Glomerular visceral epithelial cell (primary cell): ENCODE results near the gene RBM20.
"Not testable (repeated sequence)": the region's sequence is repeated elsewhere in the genome, so short reads cannot be mapped to it uniquely, and the experiment has no call there.

Source experiments
- DNase-seq: peaks from one replicate; pipeline ENCODE4 v3.0.0-alpha.2; 2016; ENCODE audit errors: extremely low spot score

Gene RBM20

DNA sequence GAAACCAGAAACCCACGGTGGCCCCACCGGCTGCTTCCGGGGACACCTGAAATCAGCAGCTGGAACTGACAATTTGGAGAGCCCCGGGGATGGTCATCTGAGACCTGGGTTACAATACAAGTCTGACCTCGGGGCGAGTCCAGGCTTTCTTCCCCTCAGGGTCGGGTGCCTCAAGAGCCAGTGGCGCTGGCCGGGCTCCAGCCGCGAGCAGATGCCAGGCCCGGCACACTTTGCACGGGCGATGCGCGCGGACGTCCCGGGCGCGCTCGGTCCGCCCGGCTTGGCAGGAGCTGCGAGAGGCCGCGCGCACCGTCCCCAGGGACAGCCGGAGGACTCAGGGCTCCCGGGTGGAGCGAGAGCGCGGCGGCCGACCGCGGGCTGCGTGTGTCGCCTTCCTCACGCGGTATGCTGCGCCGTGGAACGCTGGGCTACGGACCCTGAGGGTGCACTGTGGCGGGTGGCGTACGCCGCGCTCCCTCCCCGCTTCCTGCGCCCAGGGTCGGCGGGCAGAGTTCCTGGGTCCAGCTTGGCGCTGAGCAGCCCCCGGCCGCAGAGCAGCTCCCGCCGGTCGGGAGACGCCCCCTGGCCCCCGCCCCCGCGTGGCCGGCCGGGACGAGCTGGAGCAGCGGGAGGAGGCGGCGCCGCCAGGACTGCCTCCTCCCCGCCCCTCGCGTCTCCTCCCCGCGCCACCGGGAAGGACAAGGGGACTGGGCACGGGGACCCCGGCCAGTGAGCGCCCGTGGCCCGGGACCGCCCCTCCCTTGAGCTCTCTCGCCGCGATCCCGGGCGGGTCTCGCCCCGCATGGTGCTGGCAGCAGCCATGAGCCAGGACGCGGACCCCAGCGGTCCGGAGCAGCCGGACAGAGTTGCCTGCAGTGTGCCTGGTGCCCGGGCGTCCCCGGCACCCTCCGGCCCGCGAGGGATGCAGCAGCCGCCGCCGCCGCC, at the start of gene RBM20:
Gene RBM20 (plus strand): TSS at position 684 of the 945 bp plus-strand sequence. CDS start 119 bp downstream, at position 803.
- peak; percentile 19 for DNase-seq

DNA sequence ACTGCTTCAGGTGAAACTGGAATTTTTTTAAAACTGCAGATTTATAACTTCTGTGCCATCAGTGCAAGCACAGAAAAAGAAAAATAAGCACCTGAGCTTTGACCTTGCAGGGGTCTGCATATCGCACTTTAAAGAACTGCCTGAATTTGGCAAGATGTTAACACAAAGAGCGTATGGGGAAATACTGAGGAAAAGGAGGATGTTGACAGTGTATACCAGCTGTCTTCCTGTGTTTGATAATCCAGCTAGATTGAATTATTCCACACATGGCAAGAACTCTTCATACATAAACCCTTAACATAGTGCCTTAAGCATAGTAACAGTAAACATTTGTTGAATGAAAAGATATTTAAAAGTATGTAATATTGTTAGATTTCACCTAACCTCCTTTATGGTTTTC, 46.7 kb upstream of the RBM20 start:
- no peak for DNase-seq

DNA sequence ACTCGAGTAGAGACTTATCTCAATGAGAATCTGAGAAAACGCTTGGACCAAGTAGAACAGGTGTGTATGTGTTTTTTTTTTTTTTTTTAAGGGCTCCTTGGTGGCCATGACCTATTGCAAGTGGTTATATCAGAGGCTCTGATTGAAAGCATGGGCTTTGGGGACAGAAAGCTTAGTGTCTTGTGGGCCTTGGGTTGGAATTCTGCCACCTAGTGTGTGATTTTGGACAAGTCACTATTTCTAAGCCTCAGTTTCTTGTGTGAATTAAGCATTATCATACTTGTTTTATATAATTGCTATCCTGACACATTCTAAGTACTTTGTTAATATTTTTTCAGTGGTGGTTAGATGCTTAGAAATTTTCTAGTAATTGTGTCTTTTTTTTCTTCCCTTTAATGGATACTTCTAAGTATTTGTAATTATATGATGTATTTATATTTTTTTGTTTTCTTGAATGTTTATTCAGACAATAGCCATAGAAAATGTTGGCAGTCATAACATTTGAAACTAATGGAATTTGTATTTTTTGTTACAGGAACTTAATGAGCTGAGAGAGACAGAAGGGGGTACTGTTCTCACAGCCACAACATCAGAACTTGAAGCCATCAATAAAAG, 43.5 kb upstream of the RBM20 start:
- peak; percentile 66 for DNase-seq

DNA sequence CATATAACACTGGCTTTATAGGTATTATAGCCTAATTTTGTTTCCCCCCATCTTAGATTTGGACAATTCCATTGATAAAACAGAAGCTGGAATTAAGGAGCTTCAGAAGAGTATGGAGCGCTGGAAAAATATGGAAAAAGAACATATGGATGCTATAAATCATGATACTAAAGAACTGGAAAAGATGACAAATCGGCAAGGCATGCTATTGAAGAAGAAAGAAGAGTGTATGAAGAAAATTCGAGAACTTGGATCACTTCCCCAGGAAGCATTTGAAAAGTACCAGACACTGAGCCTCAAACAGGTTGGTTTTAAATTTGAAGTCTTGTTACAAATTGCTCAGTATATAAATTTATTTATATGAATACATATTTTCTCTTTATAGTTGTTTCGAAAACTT, 42.6 kb upstream of the RBM20 start:
- no peak for DNase-seq

DNA sequence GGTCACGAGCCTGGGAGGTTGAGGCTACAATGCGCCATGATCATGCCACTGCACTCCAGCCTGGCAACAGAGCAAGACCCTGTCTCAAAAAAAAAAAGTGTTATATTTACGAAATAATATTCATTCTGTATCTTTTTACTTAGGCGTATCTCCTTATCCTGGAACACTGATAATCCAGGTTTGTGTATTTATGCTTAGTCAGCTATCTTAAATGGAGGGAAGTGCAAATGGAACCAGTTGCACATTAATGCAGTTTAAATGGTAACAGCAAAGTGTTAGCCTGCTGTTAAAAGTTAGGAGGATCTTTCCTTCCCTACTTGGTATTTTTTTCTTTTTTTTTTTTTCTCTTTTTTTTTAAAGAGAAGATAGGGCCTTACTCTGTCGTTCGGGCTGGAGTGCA, 36.0 kb upstream of the RBM20 start:
- no peak for DNase-seq

DNA sequence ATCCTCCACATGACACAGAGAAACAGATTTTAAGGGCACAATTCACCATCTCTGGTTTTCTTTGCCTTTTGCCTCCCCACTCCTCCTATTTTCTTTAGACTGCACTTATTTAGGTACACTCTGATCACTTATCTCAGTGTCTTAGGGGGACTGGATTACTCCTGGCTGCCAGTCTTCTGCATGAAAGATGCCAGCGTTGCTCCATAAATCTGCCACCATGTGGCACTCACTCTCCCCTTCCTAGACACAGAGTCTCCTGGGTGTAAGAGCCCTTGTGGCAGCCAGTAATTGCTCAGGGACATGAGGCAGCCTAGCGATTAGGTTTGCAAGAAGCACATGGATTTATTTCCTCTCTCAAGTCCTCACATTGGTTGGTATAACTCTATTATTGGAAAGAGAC, 34.5 kb upstream of the RBM20 start:
- DNase-seq: peak; percentile 16

DNA sequence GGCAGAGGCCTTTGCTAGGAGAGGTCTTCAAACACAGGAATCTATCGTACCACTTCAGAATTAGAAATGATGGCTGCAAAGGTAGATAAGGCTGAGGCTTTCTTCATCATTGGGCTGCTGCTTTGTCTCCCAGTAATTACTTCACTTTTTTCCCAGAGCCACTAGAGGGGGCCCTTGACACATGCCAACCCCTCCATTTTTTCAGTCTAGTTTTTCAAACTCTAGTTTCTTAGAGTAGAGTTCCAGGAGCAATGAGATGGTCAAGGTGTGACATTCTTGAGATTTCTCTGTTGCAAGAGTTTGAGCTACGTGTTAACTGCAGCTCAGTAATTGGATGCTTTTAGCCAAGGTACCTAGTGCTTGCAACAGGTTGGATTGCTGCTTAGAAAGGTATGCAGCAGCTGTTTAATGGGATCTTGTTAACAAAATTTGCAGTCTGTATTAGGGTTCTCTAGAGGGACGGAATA, 33.8 kb upstream of the RBM20 start:
- DNase-seq: peak; percentile 63

DNA sequence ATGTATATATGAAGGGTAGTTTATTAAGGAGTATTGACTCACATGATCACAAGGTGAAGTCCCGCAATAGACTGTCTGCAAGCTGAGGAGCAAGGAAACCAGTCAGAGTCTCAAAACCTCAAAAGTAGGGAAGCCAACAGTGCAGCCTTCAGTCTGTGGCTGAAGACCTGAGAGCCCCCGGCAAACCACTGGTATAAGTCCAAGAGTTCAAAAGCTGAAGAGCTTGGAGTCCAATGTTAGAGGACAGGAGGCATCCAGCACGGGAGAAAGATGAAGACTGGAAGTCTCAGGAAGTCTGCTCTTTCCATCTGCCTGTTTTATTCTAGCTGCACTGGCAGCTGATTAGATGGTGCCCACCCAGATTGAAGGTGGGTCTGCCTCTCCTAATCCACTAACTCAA, 33.4 kb upstream of the RBM20 start:
- DNase-seq: not testable (repeated sequence)

DNA sequence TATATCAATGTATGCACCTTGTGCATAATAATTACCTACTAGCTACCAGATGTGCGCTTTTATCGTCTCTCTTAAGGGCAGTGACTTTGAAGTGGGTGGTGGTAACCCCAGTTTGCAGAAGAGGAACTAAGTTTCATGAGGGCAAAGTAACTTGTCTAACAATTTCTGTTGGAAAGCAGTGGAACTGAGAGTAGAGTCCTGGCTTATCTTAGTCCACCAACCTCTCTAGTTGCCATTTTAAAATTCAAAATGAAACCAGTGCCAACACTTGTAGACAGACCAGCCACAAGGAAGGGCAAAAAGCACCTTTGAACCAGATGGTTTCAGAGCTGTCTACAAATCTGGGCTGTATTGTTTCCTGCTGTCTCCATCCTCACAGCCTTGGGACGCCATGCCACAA, 32.0 kb upstream of the RBM20 start:
- no peak for DNase-seq

DNA sequence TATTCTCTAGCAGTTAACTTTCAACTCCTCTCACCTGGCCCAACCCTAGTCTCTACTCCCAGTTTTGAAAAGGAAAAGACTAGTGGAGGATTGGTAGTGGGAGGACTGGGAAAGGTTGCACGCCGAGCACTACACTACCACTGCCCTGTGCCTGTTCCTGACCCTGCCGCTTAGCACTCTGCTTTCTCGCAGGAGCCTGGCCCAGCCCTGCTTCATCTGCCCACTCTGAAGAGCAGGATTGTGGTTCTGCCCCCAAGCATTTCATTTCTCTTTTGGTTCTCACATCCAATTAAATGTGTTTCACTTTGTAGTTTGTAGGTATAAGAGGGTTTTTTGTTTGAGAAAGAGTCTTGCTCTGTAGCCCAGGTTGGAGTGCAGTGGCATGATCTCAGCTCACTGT, 31.5 kb upstream of the RBM20 start:
- no peak for DNase-seq

DNA sequence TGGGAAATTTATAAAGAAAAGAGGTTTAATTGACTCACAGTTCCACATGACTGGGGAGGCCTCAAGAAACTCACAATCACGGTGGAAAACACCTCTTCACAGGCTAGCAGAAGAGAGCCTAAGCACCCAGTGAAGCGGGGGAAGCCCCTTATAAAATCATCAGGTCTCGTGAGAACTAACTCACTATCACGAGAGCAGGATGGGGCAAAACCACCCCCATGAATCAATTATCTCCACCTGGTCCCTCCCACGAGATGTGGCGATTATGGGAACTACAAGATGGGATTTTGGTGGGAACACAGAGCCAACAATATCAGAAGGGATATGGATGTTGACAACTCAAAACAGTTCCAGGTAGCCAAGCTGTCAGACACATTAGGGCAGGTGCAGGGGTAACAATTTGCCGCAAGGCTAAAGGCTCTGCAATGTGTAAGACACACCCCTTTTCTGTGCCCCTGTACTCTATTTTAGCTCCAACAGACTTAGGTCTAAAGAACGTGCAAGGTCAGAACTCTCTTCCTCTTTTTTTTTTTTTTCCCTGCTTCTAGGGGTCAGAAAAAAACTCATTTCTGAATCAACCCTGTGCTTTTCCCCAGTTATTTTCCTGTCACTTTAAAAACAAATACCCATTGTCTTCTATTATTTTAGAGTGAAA, 30.7 kb upstream of the RBM20 start:
- DNase-seq: no peak

DNA sequence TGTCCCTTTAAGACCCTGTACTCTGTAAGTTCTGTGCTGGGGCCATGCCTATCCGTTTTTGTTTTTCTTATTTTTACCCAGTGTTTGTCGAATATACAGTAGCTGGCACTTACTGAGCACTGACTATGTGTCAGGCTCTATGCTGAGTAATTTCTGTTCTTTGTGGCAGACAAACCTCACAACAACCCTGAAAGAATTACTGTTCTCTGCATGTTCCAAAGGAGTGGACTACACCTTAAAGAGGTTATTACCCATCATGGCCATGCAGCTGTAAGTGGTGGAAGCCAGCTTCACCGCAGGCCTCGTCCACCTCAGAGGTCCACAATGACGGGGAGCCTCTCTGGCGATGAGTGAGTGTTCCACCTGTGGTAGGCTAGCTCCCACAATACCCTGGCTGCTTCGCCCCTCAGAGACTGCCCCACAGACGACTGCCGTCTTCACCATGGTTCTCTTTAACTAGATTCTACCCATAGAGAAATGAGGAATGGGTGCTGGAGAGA, 30.1 kb upstream of the RBM20 start:
- no peak for DNase-seq

DNA sequence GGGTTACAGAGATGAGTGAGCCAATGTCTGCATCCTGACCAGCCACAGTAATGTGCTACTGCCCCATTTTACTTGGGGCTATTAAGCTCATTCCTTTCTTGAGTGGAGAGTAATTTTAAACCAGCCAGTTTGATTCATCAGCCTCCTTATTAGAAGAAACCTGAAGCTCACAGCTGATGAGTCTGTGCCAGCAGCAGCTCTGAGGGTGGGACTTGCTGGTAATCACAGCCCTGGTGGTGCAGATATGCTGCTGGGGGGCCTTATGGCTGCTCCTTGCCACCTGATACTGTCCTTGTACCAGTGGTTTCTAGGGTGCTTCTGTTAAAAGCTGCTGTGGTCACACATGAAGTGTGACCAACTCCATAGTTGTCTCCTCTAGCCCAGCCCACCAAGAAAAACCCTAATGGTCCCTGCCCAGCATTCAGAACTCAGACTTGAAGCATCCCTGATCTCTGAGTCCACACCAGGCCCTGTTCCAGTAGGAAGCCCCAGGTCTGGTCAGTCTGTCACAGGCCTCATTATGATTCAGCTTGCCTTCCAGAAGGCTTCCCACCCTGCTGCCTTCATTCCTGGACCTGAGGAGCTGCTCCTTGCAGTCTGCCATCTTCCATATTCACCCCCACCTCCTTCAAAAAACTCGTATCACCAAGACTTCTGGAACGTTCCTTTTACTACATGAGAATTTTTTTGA, 28.9 kb upstream of the RBM20 start:
- no peak for DNase-seq

DNA sequence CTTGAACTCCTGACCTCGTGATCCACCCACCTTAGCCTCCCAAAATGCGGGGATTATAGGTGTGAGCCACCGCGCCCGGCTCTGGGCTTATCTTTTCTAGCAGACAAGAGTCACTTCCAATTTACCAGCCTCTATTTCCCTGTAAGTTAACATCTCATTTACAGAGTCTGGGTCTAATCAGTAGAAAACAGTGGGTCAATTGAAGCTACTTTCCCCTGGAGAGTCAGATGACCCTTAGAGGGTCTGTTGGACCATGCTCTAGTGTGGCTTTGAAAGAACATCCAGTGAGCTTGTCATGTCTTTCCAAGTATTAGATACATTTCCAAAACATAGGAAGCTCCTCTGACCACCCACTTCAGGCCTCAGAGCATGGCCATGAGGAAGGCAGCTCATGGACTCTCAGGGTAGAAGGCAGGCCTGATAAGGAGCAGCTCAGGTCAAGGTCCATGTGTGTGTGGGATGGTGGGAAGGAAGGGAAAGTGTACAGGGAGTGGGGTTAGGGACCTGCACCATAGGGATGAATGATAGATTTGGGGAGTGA, 27.6 kb upstream of the RBM20 start:
- DNase-seq: no peak

DNA sequence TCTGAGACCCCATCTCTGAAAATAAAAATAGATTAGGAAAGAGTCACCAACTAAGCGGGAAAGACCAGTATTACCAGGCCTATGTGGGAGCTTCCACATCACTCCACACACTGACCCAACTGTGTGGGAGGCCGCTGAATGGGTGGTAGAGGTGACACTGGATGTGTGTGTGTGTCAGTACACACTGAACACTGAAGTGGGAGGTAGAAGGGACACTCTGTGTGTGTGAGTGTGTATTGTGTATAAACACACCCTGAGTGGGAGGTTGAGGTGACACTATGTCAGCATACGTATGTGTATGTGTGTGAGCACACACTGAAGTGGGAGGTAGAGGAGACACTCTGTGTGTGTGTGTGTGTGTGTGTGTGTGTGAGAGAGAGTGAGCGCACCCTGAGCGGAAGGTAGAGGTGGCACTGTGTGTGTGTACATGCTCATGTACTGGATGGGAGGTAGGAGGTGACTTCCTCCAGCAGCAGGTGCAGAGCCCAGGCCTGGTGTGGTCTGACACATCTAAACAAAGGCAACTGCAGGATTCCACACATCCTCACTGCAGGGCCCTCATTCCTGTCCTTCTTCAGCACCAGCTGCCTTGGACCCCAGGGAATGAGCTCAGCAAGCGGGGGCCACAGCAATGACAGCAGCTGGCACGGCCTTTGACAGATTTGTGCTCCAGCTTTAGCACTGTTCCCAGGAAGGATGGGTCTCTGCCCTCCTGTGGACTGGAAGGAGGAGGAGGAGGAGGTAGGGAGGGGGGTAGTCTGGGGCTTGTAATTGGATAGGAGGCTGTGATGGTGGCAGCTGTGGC, 26.5 kb upstream of the RBM20 start:
- DNase-seq: no peak

DNA sequence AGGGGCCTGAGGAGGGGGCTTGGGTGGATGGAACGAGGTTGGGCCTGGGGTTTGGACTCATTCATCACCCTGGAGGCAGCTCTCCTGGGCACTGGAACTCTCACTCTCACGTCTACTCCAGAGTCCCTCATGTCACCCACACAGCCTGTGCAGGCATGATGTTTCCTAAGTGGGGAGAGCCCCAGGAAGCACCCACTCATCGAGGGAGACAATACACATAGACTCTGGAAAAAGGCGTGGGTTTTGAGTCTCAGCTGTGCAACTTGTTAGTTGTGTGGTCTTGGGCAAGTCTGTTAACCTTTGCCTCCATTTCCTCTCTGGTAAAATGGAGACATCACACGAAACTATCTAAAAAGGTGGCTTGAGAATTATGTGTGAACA, 25.9 kb upstream of the RBM20 start:
- no peak for DNase-seq

DNA sequence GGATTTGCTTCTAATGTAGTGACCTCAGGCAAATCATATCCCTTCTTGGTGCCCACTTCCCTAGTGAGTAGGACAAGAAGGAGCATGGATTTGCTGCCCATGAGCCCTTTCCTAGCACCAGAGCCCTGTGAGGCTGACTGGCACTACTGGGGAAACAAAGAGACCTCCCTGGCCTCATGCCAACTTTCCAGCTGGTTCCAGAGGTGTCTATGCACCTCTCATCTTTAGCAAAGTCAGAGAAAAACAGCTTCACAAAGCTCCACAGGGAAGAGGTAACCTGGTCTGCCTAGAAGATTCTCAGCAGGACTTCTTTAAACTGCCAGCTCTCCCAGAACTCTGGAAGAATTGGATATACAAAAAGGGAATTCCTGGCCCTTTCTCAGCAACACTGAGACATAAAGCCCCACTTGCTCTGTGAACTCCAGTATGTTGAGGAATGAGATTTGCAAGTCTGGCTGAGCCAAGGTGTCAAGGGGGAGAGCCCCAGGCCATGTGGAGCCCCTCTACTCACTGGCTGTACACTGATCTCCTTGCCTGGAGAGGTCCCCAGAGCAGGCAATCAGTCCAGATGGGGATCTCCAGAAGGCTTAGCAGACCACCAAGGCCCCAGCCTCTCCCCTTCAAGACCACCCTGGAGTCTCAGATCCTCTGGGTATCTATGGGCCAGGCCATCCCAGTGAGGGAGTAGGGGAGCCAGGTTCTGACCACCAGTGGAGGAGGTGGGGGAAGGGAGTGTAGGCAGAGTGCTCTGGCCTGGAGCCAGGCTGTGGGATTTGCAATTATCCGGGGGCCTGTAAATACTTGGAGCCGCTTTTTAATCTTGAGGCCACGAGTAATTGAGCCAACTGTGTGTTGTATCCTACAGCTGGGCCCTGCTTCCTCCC, 24.4 kb upstream of the RBM20 start:
- no peak for DNase-seq

DNA sequence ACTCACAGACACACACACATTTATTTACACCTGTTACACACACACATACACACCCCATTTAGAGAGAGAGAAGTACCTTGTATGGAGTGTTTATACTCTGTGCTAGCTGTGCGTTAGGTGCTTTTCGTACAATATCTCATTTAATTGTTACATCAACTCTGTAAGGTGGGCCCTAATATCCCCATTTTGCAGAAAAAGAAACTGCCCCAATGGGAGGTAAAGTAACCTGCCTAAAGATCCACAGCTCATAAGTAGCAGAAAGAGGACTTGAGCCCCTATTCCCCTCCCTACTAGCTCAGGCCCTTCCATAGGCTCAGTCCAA, 23.8 kb upstream of the RBM20 start:
- DNase-seq: no peak

DNA sequence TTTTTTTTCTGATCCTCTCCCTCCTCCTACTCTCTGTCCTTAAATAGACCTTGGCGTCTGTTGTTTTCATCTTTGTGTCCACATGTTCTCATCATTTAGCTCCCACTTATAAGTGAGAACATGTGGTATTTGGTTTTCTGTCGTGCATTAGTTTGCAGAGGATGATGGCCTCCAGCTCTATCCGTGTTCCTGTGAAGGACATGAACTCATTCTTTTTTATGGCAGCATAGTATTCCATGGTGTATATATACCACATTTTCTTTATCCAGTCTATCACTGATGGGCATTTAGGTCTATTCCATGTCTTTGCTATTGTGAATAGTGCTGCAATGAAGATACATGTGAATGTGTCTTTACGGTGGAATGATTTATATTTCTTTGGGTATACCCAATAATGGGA, 20.8 kb upstream of the RBM20 start:
- DNase-seq: not testable (repeated sequence)

DNA sequence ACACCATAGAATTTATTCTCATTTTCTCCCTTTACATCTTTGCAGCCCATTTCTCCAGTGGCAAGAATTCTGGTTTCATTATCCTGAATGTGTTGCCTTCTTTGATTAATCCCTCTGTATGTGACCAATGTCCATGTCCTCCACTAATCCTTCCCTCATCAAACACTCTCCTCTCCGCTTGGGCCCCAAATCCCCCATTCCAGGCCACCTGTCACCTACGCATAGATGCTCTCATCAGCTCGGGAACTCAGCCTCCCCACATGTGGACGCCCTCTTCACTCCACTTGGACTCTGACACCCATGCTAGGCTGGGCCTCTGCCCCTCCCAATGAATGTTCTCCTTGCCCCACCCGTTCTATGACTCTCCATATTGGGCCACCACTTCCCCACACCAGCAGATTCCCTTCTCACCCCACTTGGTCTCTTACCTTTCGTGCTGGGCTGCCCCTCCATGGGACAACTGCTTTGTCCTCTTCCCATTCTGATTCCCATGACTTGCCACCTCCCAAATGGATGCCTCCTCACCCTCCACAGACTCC, 18.7 kb upstream of the RBM20 start:
- DNase-seq: no peak
